HG02763 (cell line): ENCODE measurements around the gene SLC5A3.
A peak's percentile ranks its signal among the peaks of the same experiment; 100 is the strongest.

ENCODE experiments used
- ATAC-seq: cut with Tn5 transposase; IDR thresholded peaks from one replicate; pipeline ENCODE4 v1.9.1; 2021; ENCODE audit warnings: mild to moderate bottlenecking, moderate library complexity; ENCODE audit not compliant: unreplicated experiment

The SLC5A3 gene

GRCh38 chr21:34065027-34065426 lies 8.4 kb upstream of the SLC5A3 start:
- no peak for ATAC-seq

GRCh38 chr21:34071683-34072082 lies 1.7 kb upstream of the SLC5A3 start:
- no peak for ATAC-seq

- peak; percentile 4 for ATAC-seq
Observed at GRCh38 chr21:34072145-34073031, 990 bp upstream of the SLC5A3 start.

GRCh38 chr21:34073749-34074282 lies 438 bp downstream of the SLC5A3 start:
- peak; percentile 50 for ATAC-seq

GRCh38 chr21:34074283-34075090 lies 1.1 kb downstream of the SLC5A3 start:
- no peak for ATAC-seq

- no peak for ATAC-seq
Observed at GRCh38 chr21:34075091-34075425, 1.7 kb downstream of the SLC5A3 start.

- no peak for ATAC-seq
Observed at GRCh38 chr21:34075760-34076660, 2.6 kb downstream of the SLC5A3 start.

- ATAC-seq = no peak
Observed at GRCh38 chr21:34076835-34077234, 3.5 kb downstream of the SLC5A3 start.

- no peak for ATAC-seq
Observed at GRCh38 chr21:34077888-34078287, 4.5 kb downstream of the SLC5A3 start.

- no peak for ATAC-seq
Observed at GRCh38 chr21:34078915-34079314, 5.5 kb downstream of the SLC5A3 start.

- no peak for ATAC-seq
Observed at GRCh38 chr21:34080710-34081109, 7.3 kb downstream of the SLC5A3 start.

- ATAC-seq = no peak
Observed at GRCh38 chr21:34082769-34083168, 9.4 kb downstream of the SLC5A3 start.

- no peak for ATAC-seq
Observed at GRCh38 chr21:34083357-34083756, 10.0 kb downstream of the SLC5A3 start.

- no peak for ATAC-seq
Observed at GRCh38 chr21:34085129-34085528, 11.8 kb downstream of the SLC5A3 start.

- ATAC-seq = no peak
Observed at GRCh38 chr21:34086887-34087306, 13.5 kb downstream of the SLC5A3 start.

GRCh38 chr21:34088752-34089151 lies 15.4 kb downstream of the SLC5A3 start:
- ATAC-seq = no peak

- ATAC-seq = no peak
Observed at GRCh38 chr21:34091032-34091431, 17.7 kb downstream of the SLC5A3 start.

GRCh38 chr21:34091607-34092006 lies 18.2 kb downstream of the SLC5A3 start:
- no peak for ATAC-seq

- no peak for ATAC-seq
Observed at GRCh38 chr21:34092262-34092921, 19.0 kb downstream of the SLC5A3 start.

- ATAC-seq = no peak
Observed at GRCh38 chr21:34093083-34093482, 19.7 kb downstream of the SLC5A3 start.
